Measurements from ENCODE around the gene OR8D2.

The OR8D2 gene

GRCh38 chr11:124320097-124320496 lies at the start of gene OR8D2:
Gene OR8D2 (minus strand): TSS chr11:124320197. CDS start chr11:124320197, 0 bp downstream.
- no peak for DNase-seq (ENCODE audit: low read depth, low spot score)

GRCh38 chr11:124359566-124359965 lies 39.6 kb upstream of the OR8D2 start:
- DNase-seq (ENCODE audit: low read depth, low spot score) = no peak

DNA sequence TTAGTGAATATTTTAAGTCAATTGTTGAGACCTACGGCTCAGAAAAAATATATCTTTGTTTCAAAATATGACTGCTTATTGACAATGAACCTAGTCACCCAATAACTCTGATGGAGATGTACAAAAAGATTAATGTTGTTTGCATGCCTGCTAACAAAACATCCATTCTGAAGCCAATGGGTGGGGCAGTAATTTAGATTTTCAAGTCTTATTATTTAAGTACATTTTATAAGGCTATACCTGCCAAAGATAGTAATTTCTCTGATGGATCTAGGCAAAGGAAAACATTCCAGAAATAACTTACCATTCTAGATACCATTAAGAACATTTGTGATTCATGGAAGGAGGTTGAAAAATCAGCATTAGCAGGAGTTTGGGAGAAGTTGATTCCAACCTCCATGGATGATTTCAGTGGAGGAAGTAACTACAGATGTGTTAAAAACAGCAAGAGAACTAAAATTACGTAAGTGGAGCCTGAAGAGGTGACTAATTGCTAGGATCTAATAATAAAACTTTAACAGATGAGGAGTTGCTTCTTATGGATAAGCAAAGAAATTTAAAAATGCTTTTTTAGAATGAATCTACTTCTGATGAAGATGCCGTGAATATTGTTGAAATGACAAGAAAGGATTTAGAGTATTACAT lies 26.4 kb upstream of the OR8D2 start:
- DNase-seq (ENCODE audit: low read depth, low spot score) = no peak

GRCh38 chr11:124344346-124344745 lies 24.3 kb upstream of the OR8D2 start:
- no peak for DNase-seq (ENCODE audit: low read depth, low spot score)

DNA sequence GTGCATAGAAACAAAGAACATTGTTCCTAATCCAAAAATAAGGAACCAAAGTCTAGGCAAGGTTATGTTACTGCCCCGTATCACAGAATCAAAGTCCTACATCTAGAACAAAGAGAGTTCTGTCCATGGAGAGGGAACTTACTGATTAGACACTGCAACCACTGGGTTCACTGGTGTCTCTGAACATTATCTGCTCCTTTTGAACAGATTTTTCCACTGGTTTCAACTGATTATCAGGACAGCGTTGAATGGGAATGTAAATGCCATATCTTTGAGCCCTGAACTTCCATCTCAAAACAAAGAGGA lies 20.1 kb upstream of the OR8D2 start:
- DNase-seq (ENCODE audit: low read depth, low spot score) = no peak

DNA sequence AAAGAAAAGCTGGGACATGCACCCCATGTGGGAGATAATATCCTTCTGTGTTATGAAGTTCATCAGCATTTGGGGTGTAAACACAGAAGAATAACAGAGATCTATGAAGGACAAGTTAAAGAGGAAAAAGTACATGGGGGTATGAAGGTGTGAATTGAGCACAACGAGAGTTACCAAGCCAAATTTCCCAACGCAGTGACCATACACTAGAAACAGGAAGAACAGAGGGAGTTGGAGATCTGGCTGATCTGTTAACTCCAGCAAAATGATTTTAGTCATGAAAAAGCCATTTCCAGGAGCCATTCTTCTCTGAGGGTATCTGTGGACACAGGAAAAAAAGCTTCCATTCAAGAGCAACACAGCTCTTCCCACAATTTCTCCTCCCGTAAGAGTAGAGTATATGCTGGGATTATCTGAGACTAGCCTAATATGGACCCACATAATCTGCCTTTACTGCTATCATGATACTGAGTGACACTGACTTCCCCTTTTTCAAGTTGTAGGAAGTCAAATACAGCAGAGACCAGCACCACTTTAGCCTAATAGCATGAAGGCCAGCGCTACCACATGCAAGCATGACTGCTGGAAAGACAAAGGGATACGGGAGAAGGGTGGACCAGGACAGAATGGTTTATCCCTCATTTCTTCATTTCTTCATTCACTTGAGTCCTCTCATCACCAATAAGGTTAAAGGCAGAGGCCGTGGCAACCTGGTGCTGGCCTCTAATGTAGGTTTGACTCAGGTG lies 19.6 kb upstream of the OR8D2 start:
- DNase-seq (ENCODE audit: low read depth, low spot score) = no peak

GRCh38 chr11:124331873-124332272 lies 11.9 kb upstream of the OR8D2 start:
- DNase-seq (ENCODE audit: low read depth, low spot score) = no peak

DNA sequence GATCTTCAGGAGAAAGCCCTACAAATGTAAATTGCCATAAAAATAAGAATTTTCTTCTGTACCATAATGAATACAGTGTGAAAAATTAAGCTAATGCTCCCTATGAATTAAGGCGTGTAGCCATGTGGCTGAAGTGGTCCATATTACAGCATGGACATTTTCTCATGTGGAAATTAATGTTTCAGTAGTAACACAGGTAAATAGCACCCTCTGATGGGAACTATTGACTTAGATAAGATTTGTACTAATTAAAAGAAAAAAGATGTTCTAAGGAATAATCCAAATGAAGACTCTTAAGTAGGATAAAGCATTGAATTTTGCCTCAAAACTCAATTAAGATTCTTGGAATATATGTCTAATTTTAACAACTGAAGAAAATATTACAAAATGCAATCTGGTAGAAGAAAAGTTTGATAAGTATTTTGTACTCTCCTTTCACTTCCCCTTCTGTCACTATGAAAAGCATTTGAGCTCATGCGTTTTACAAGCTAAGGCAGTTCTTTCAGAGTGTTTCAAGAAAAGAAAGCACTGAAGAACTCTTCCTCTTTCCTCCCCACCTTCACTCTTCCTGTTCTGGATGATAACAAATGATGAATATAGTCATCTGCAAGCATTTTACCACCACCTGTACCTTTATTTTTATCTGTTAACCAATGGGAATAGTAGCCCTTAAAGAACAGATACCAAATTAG lies 9.9 kb upstream of the OR8D2 start:
- DNase-seq (ENCODE audit: low read depth, low spot score) = no peak

GRCh38 chr11:124327775-124328174 lies 7.8 kb upstream of the OR8D2 start:
- no peak for DNase-seq (ENCODE audit: low read depth, low spot score)

DNA sequence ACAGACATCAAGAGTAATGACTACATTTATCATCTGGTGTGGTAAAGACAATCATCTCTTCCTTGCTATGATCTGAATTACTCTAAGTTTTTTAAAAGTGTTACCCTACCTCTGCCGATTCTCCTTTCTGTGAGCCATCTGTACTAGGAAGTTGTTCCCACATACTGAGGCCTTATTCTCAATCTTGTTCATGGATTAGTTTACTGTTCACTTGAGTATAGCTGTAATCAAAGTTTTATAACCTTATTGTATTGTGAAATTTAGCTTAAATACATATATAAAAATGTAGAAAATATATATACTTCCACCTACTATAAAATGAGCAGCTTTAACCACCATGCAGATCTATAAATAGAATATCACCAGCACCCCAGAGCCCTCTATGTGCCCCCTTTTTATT lies 2.4 kb upstream of the OR8D2 start:
- DNase-seq (ENCODE audit: low read depth, low spot score) = no peak

- DNase-seq (ENCODE audit: low read depth, low spot score) = no peak
Measured at GRCh38 chr11:124315052-124315451, 4.9 kb downstream of the OR8D2 start.

DNA sequence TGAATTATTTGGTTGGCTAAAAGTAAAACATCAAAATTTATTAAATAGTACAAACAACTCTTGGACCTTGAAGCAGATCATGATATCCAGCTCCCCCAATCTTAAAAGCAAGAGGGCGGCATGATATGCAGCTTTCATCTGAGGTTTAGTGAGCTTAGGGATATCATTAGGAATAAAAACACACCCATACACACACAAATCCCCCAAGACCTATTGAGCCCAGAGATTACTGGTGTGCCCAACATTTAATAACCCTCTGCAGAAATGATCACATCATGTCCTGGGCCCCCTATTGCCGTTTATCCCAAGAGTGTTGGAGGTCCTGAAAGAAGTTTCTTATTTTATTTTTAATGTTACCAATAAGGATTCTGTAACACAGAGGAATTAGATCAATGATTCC lies 6.1 kb downstream of the OR8D2 start, which contains the start of gene OR8D1:
Gene OR8D1 (minus strand): TSS at position 101 of the 400 bp plus-strand sequence. CDS start 3,183 bp downstream, outside the sequence.
- no peak for DNase-seq (ENCODE audit: low read depth, low spot score)

DNA sequence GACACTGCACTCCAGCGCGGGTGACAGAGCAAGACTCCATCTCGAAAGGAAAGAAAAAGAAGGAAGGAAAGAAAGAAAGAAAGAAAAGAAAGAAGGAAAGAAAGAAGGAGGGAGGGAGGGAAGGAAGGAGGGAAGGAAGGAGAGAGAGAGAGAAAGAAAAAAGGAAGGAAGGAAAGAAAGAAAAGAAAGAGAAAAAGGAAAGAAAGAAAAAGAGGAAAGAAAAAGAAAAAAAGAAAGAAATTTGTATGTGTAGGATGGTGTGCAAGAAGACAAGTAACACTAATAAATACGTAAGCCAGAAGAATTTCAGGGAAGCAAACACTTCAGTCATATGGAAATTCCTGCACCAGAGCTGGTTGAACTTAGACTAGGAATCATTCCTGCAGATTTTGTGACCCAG lies 6.9 kb downstream of the OR8D2 start:
- no peak for DNase-seq (ENCODE audit: low read depth, low spot score)

DNA sequence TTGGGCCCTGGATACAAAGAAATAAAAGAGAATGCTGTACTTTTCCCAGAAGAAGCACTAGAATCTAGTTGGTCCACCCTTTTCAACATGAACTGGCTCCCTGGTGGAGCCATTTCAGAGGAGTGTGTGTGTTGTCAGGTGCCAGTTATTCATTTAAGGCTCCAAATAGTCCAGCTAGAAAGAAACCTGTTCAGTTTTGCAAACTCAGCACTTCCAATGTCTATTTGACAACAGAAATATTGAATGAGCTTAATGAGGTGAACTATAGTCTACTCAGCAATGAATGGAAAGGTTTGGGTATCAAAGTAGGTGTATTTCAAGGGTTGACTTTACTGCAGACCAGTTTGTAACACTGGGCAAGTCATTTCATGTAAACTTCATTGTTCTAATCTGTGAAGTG lies 8.3 kb downstream of the OR8D2 start:
- no peak for DNase-seq (ENCODE audit: low read depth, low spot score)

GRCh38 chr11:124311269-124311668 lies 8.7 kb downstream of the OR8D2 start:
- DNase-seq (ENCODE audit: low read depth, low spot score) = no peak

GRCh38 chr11:124310721-124311120 lies 9.3 kb downstream of the OR8D2 start:
- DNase-seq (ENCODE audit: low read depth, low spot score) = no peak

DNA sequence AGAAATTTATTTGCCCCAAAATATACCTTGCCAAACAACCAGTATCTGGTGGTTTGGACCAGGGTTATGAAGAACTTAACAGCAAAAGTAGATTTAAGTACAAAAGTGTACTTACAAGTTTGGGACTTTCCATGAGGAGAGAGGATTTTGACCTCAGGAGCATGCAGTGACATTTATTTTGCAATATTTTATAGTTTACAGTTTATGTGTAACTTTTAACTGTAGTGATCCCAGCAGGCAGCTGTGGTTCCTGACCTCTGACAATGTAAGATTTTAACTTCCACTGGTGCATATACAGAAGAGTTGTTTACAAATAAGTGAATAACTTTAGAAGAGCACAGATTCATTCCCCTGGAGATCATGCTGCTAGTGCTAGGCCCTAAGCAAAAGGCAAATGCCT lies 12.9 kb downstream of the OR8D2 start:
- DNase-seq (ENCODE audit: low read depth, low spot score) = no peak

GRCh38 chr11:124302347-124303125 lies 17.5 kb downstream of the OR8D2 start:
- DNase-seq (ENCODE audit: low read depth, low spot score) = no peak

GRCh38 chr11:124301548-124301947 lies 18.4 kb downstream of the OR8D2 start:
- DNase-seq (ENCODE audit: low read depth, low spot score) = no peak

- DNase-seq (ENCODE audit: low read depth, low spot score) = no peak
Measured at GRCh38 chr11:124297921-124298320, 22.1 kb downstream of the OR8D2 start.

DNA sequence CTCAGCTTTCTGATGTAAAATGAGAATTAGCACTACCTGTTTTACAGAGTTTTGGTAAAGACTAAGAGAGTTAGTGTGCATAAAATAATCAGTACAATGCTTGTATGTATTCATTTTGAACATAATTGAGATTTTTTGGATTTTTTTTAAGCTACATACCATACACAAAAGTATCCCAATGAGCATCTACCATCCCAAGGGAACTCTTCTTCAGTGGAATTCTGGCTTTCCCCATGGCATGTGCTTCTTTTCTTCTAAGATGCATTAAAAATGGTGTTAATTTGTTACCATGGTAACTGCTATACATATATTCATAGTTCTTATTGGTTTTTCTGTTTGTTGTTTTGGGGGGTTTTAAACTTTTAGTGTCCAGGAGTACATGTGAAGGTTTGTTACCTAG lies 24.0 kb downstream of the OR8D2 start:
- no peak for DNase-seq (ENCODE audit: low read depth, low spot score)

- no peak for DNase-seq (ENCODE audit: low read depth, low spot score)
Measured at GRCh38 chr11:124294687-124295086, 25.3 kb downstream of the OR8D2 start.

Data from ELF-1 (cell line).